ENCODE data around the gene FAM118B.
"Not testable (repeated sequence)": the region's sequence is repeated elsewhere in the genome, so short reads cannot be mapped to it uniquely, and the experiment has no call there.

DNA sequence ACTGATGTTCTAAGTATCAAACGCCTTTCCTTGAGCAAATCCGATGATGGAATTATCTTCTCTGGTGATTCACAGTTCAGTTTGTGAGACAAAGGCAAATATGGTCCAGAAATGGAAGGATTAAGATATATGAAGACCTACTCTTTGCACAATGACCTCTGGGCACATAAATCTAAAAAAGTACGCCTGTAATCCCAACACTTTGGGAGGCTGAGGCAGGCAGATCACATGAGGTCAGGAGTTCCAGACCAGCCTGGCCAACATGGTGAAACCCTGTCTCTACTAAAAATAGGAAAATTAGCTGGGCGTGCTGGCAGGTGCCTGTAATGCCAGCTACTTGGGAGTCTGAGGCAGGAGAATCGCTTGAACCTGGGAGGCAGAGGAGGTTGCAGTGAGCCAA is 43.9 kb downstream of the FAM118B start:
- not testable (repeated sequence) for TF ChIP-seq CTCF (IDR thresholded peaks at IDR 0.05; ENCODE audit: insufficient read depth, low read depth, low read length); EZH2 (IDR thresholded peaks at IDR 0.05; ENCODE audit: insufficient read depth, low read length)

Measured in astrocyte (in vitro differentiated cells and primary cell).